ENCODE measurements around the gene HLTF.

- TF ChIP-seq, protein P1, sequence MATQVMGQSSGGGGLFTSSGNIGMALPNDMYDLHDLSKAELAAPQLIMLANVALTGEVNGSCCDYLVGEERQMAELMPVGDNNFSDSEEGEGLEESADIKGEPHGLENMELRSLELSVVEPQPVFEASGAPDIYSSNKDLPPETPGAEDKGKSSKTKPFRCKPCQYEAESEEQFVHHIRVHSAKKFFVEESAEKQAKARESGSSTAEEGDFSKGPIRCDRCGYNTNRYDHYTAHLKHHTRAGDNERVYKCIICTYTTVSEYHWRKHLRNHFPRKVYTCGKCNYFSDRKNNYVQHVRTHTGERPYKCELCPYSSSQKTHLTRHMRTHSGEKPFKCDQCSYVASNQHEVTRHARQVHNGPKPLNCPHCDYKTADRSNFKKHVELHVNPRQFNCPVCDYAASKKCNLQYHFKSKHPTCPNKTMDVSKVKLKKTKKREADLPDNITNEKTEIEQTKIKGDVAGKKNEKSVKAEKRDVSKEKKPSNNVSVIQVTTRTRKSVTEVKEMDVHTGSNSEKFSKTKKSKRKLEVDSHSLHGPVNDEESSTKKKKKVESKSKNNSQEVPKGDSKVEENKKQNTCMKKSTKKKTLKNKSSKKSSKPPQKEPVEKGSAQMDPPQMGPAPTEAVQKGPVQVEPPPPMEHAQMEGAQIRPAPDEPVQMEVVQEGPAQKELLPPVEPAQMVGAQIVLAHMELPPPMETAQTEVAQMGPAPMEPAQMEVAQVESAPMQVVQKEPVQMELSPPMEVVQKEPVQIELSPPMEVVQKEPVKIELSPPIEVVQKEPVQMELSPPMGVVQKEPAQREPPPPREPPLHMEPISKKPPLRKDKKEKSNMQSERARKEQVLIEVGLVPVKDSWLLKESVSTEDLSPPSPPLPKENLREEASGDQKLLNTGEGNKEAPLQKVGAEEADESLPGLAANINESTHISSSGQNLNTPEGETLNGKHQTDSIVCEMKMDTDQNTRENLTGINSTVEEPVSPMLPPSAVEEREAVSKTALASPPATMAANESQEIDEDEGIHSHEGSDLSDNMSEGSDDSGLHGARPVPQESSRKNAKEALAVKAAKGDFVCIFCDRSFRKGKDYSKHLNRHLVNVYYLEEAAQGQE (IDR thresholded peaks at IDR 0.05; ENCODE audit: insufficient read depth in 1 of 2, low read depth in 2 of 2, low read length in 2 of 2) = no peak
- TF ChIP-seq TAF1 (IDR thresholded peaks at IDR 0.05; ENCODE audit: borderline replicate concordance, insufficient read depth, low read length) (no peak), POLR2AphosphoS5 (IDR thresholded peaks at IDR 0.05; ENCODE audit: low read depth, low read length) (no peak)
These were observed 82.6 kb downstream of the HLTF start for GRCh38 chr3:149003653-149004305.
